ENCODE measurements around the gene NLRC5.

The NLRC5 gene

DNA sequence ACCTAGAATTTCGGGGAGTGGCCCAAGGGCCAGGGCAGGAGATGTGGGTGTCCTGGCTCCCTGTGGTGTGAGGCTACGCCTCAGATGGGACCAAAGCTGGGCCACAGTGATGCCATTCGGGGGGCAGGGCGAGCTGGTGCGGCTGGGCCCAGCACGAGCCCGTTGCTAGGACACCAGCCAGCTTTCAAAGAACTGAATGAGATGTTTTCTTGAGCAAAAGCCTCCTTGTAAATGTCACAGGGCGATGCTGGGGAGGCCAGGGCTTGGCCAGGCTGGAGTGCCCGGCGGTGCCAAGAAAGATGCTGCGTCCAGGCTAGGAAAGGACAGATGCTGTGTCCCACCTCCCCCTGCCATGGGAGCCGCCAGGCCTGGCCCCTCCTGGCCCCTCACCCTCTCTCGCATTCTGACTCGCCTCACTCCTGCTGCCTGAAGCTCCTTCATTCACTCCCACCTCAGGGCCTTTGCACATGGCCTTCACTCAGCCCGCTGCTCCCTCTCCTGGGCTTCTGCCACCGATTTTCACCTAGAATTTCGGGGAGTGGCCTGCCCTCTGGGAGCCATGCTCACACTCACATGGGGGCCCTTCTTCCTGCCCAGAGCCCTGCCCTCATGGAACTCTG, 142.1 kb downstream of the NLRC5 start:
- H3K4me3 ChIP-seq (ENCODE audit: low read depth, low read length): no peak overlapping the region
- DNase-seq (ENCODE audit: low read depth): no peak

DNA sequence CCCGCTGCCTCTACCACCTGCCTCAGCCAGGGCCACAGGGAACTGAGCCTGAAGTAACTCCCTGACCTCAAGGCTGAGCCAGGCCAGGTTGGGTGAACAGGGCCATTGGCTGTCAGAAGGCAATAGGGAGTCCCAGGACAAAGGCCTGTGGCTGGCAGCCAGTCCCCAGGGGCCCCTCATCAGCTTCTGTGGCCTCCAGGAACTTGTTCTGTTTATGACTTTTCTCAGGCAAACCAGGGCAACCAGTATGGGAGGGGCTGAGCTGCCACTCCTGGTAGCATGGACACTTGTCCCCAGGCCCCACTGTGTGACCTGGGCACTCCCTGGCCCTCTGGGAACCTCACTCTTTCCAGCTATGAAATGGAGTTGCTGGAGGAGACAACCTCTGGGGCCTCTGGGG, 143.1 kb downstream of the NLRC5 start:
- no peak for DNase-seq (ENCODE audit: low read depth)
- H3K4me3 ChIP-seq (ENCODE audit: low read depth, low read length): no peak overlapping the region

DNA sequence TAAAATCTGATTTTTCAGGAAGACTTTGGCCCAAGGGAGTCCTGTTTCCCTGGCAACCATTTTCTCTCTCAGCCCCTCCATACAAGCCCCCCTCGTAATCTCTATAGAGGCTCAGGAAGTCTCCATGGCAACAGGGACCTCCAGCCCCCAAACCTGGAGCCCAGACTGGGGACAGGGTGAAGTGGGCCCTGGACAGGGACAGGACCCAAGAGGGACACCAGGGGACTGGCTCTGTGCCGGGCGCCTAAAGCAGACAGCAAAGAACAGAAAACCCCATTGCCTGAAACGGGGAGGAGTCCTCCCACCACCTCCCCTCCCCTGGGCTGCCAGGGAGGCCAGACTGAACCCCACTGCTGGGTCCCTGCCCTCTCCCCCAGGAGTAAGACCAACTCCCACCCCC, 143.7 kb downstream of the NLRC5 start:
- no peak overlapping the region for H3K4me3 ChIP-seq (ENCODE audit: low read depth, low read length)

More for the DNA sequence above, 143.7 kb downstream of the NLRC5 start:
- DNase-seq (ENCODE audit: low read depth): no peak

Measured in skeletal muscle cell (primary cell).